Gastrocnemius medialis (tissue), 4 donors: ENCODE data around the gene RAD51D.

ENCODE experiments used
- CTCF ChIP-seq, 5 experiments: fragments of 450-650 bp in 3 of 5; fragments of 200-600 bp in 2 of 5; sonication (generic) in 2 of 5; IDR thresholded peaks in 4 of 5; conservative IDR thresholded peaks in 1 of 5; 1 replicate in 4 of 5; 2 replicates in 1 of 5; pipeline ENCODE4 v1.5.1; 2016 to 2019; ENCODE audit warnings: antibody characterized with exemption in 5 of 5, mild to moderate bottlenecking in 3 of 5, moderate library complexity in 3 of 5
- POLR2A ChIP-seq, 2 donors: fragments of 450-650 bp; IDR thresholded peaks; one replicate each; pipeline ENCODE4 v1.6.1; 2017; ENCODE audit warnings: antibody characterized with exemption in 2 of 2, mild to moderate bottlenecking in 2 of 2, moderate library complexity in 2 of 2

- no peak for TF ChIP-seq CTCF (IDR thresholded peaks at IDR 0.05 in 4 of 5, conservative IDR thresholded peaks at IDR 0.05 in 1 of 5)
- TF ChIP-seq POLR2A (IDR thresholded peaks at IDR 0.05), result no peak
These were observed 40.3 kb upstream of the RAD51D start for GRCh38 chr17:35159940-35160339.
